ENCODE measurements around the gene RCN1. TPM values are rescaled to one million over a fixed set of nuclear protein-coding genes. Genes with fewer than 3 reads are reported as not detected.

Gene RCN1
- total RNA-seq, 1 experiment from 2014 or later = 99.8 TPM

DNA sequence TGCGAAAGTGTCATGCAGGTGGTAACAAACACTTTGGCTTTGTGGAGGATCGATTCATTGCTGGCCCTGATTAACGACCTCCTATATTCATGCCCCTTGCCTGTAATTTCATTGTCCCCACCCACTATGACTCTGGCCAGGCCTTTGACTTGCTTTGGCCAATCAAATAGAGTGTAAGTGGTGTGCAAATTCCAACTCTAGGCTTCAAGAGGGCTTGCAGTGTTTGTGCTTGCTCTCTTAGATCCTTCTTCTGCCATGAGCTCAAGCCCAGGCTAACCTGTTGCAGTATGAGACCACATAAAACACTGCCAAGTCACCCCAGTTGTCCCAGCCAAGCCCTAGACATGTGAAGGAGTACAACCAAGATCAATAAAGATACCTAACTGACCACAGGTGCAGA, 48.0 kb downstream of the RCN1 start:
- no peak overlapping the region for H3K4me2 ChIP-seq (ENCODE audit: low read length)
- H3K79me2 ChIP-seq (ENCODE audit: insufficient read depth, low read length) = no peaks in the 10 kb centered on the region
- H3K9me2 ChIP-seq (ENCODE audit: insufficient read depth) = no peaks in the 10 kb centered on the region
- ChIA-PET POLR2A (no interaction called here), CTCF (no interaction called here), RAD21 (ENCODE audit: low non-redundant PET in 1 of 2, low total read pairs in 2 of 2, uncharacterized antibody in 2 of 2, unreplicated experiment in 2 of 2) (no interaction called here)
- no peak for DNase-seq (ENCODE audit: low read depth, low spot score)
- H2AFZ ChIP-seq (ENCODE audit: low read depth, low read length, poor library complexity, severe bottlenecking) = no peak overlapping the region
- H3K4me3 ChIP-seq (replicated peaks in 1 of 2; ENCODE audit: low read depth in 1 of 2, low read length in 2 of 2) = no peak overlapping the region
- H3K36me3 ChIP-seq (ENCODE audit: control insufficient read depth in 1 of 2, insufficient read depth in 2 of 2, low read length in 2 of 2) = no peaks in the 10 kb centered on the region
- H4K20me1 ChIP-seq (ENCODE audit: insufficient read depth) = no peaks in the 10 kb centered on the region
- H3K27ac ChIP-seq (ENCODE audit: low read depth, low read length) = no peak overlapping the region
- no peaks in the 10 kb centered on the region for H3K27me3 ChIP-seq (ENCODE audit: insufficient read depth, low read length)
- peaks cover 3 to 14% of the 10 kb centered on the region in 2 experiments; a peak in 3 of 4 replicates for H3K4me1 ChIP-seq (ENCODE audit: control insufficient read depth in 1 of 2, insufficient read depth in 2 of 2, low read length in 2 of 2)
- TF ChIP-seq ELF1 (IDR thresholded peaks at IDR 0.05; ENCODE audit: borderline replicate concordance, low read depth) = no peak
- TF ChIP-seq, protein P1, sequence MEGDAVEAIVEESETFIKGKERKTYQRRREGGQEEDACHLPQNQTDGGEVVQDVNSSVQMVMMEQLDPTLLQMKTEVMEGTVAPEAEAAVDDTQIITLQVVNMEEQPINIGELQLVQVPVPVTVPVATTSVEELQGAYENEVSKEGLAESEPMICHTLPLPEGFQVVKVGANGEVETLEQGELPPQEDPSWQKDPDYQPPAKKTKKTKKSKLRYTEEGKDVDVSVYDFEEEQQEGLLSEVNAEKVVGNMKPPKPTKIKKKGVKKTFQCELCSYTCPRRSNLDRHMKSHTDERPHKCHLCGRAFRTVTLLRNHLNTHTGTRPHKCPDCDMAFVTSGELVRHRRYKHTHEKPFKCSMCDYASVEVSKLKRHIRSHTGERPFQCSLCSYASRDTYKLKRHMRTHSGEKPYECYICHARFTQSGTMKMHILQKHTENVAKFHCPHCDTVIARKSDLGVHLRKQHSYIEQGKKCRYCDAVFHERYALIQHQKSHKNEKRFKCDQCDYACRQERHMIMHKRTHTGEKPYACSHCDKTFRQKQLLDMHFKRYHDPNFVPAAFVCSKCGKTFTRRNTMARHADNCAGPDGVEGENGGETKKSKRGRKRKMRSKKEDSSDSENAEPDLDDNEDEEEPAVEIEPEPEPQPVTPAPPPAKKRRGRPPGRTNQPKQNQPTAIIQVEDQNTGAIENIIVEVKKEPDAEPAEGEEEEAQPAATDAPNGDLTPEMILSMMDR (IDR thresholded peaks at IDR 0.05 in 2 of 3, conservative IDR thresholded peaks at IDR 0.05 in 1 of 3; ENCODE audit: borderline replicate concordance in 1 of 3, insufficient read depth in 1 of 3, low read depth in 2 of 3, low read length in 2 of 3) = no peak
- TF ChIP-seq SIN3A (IDR thresholded peaks at IDR 0.05; ENCODE audit: low read depth) = no peak
- no peak for TF ChIP-seq SP1 (IDR thresholded peaks at IDR 0.05; ENCODE audit: low read depth)
- TF ChIP-seq POLR2AphosphoS5 (IDR thresholded peaks at IDR 0.05; ENCODE audit: low read depth, low read length) = no peak
- no peak for TF ChIP-seq RAD21 (IDR thresholded peaks at IDR 0.05; ENCODE audit: low read depth)
- no peak for TF ChIP-seq ZBTB33 (IDR thresholded peaks at IDR 0.05; ENCODE audit: extremely low read depth, insufficient replicate concordance, low read length)
- no peak for TF ChIP-seq ZFX (IDR thresholded peaks at IDR 0.05)
- TF ChIP-seq TCF7L2 (IDR thresholded peaks at IDR 0.05; ENCODE audit: borderline replicate concordance, extremely low read depth, insufficient read depth, insufficient read length) = no peak
- TF ChIP-seq ZNF274 (IDR thresholded peaks at IDR 0.05; ENCODE audit: low read depth, low read length) = no peak
- no peak for ATAC-seq
- H3K9me3 ChIP-seq (ENCODE audit: control insufficient read depth in 1 of 2, insufficient read depth in 1 of 2, low read depth in 1 of 2, low read length in 2 of 2) = no peaks in the 10 kb centered on the region
- BruUV-seq (replicated peaks) = no TSS peak
- intact Hi-C loops (cut with micrococcal nuclease) = no loop called here
- no peak overlapping the region for H3K9ac ChIP-seq (ENCODE audit: low read length)
